ENCODE results near the gene GSS.
A peak's percentile ranks its signal among the peaks of the same experiment; 100 is the strongest.

- TF ChIP-seq CTCF (conservative IDR thresholded peaks at IDR 0.05; ENCODE audit: low read depth, low read length) = peak; percentile 63
- TF ChIP-seq EZH2 (IDR thresholded peaks at IDR 0.05; ENCODE audit: low read length, unreplicated experiment) = no peak
These were observed 46.2 kb upstream of the GSS start for GRCh38 chr20:35001596-35002362.
